Neural progenitor cell (in vitro differentiated cells): ENCODE measurements around the gene KIRREL3.

Experiments used
- EZH2 ChIP-seq: fragments of 200-600 bp; sonication (generic); IDR thresholded peaks from 2 replicates; pipeline ENCODE4 v1.6.1; 2017; ENCODE audit warnings: antibody characterized with exemption, mild to moderate bottlenecking, moderate library complexity
- EZH2phosphoT487 ChIP-seq: fragments of 200-600 bp; sonication (generic); IDR thresholded peaks from 2 replicates; pipeline ENCODE4 v1.6.1; 2017; ENCODE audit warnings: antibody characterized with exemption

GRCh38 chr11:126466236-126467045, 534.1 kb downstream of the KIRREL3 start:
- no peak for TF ChIP-seq EZH2phosphoT487
- TF ChIP-seq EZH2: no peak
